IPS-18c (cell line): ENCODE results near the gene LCE1B.

ENCODE experiments used
- H3K4me3 ChIP-seq: 2 replicates; pipeline ENCODE4 v1.7.0; 2013; ENCODE audit warnings: low read depth, mild to moderate bottlenecking, low read length, moderate library complexity; ENCODE audit not compliant: insufficient read depth
- H3K9me3 ChIP-seq: one replicate; pipeline ENCODE4 v1.6.1; 2013; ENCODE audit warnings: mild to moderate bottlenecking, low read length, moderate library complexity; ENCODE audit not compliant: control insufficient read depth, insufficient read depth

Gene LCE1B, protein sequence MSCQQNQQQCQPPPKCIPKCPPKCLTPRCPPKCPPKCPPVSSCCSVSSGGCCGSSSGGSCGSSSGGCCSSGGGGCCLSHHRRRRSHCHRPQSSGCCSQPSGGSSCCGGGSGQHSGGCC

DNA sequence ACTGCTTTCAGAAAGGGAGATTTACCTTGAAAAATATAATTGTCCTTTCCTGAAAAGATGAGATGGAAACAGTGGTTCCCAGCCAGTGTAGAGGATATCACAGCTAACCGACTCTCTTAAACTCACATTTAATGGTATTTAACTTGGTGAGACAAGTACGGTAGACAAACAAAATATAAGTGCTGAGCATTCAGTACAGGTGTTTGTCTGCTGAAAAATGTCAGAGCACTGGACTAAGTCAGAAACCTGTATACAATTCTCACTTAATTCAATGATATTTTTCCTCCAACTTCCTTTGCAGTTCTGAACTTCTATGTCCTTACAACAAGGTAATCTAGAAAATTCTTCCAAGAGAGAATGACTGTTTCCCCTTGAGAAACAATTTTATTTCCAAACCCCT is at the start of gene LCE1B:
Gene LCE1B, plus strand, starts transcription at position 301 of the 400 bp plus-strand sequence. CDS start 476 bp downstream, outside the sequence.
- Histone ChIP-seq H3K9me3 (peaks cover 11% of the 10 kb centered on the region), H3K4me3 (no peak within 1 kb of the TSS; the same call in 1 of the 2 replicates)

GRCh38 chr1:152768847-152769533 is 42.8 kb upstream of the LCE1B start:
- H3K9me3 ChIP-seq, result peaks cover 14% of the 10 kb centered on the region
- no peak overlapping the region for H3K4me3 ChIP-seq

- Histone ChIP-seq H3K9me3 (peaks cover 11% of the 10 kb centered on the region), H3K4me3 (no peak overlapping the region)
Observed at GRCh38 chr1:152770411-152770810, 41.4 kb upstream of the LCE1B start.

- Histone ChIP-seq H3K9me3 (peaks cover 8% of the 10 kb centered on the region), H3K4me3 (no peak within 1 kb of the TSS)
Observed at GRCh38 chr1:152774875-152775274, 36.9 kb upstream of the LCE1B start, which contains the start of gene LCE1F. TSS of gene LCE1F (plus strand) at chr1:152775140. CDS start at chr1:152776372, 1,232 bp downstream.

DNA sequence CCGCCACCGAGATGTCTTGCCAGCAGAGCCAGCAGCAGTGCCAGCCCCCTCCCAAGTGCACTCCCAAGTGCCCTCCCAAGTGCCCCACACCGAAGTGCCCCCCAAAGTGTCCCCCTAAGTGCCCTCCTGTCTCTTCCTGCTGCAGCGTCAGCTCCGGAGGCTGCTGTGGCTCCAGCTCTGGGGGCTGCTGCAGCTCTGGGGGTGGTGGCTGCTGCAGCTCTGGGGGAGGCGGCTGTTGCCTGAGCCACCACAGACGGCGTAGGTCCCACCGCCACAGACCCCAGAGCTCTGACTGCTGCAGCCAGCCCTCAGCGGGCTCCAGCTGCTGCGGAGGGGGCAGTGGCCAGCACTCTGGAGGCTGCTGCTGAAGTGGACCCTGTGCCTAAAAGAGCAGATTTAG is 35.4 kb upstream of the LCE1B start:
- no peak overlapping the region for H3K4me3 ChIP-seq
- H3K9me3 ChIP-seq, result peaks cover 8% of the 10 kb centered on the region

GRCh38 chr1:152777510-152778137 is 34.1 kb upstream of the LCE1B start:
- no peak overlapping the region for H3K4me3 ChIP-seq
- peaks cover 8% of the 10 kb centered on the region for H3K9me3 ChIP-seq

GRCh38 chr1:152783095-152783494 is 28.7 kb upstream of the LCE1B start:
- H3K9me3 ChIP-seq, result peaks cover 9% of the 10 kb centered on the region
- H3K4me3 ChIP-seq, result no peak overlapping the region

- H3K9me3 ChIP-seq, result peaks cover 7% of the 10 kb centered on the region
- H3K4me3 ChIP-seq, result no peak within 1 kb of the TSS
Observed at GRCh38 chr1:152786077-152786476, 25.7 kb upstream of the LCE1B start, which contains the start of gene LCE1E. TSS of gene LCE1E (plus strand) at chr1:152786257. CDS start at chr1:152787300, 1,043 bp downstream.

- Histone ChIP-seq H3K4me3 (no peak overlapping the region), H3K9me3 (no peaks in the 10 kb centered on the region)
Observed at GRCh38 chr1:152795686-152796085, 16.1 kb upstream of the LCE1B start.

DNA sequence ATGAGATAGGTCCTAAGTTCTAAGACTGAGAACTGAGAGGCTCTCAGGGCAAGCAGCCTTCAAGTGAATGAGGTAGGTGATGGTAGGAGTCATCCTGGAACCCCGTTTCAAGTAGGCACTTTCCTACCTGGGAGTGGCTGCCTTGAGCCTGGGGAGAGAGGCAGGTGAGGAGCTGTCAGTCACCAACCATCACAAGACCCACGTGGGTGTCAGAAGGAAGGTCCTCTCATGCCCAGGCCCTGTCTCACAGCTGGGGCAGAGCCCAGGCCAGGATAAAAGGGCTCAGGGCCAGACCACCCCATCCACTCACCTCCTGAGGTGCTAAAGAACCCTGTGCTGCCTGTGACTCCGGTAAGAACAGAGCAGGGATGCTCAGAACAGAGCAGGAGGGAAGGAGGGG is 15.3 kb upstream of the LCE1B start, which contains the start of gene LCE1D:
Gene LCE1D, plus strand, starts transcription at position 301 of the 400 bp plus-strand sequence. CDS start 1,074 bp downstream, outside the sequence.
- H3K4me3 ChIP-seq, result no peak within 1 kb of the TSS
- H3K9me3 ChIP-seq, result no peaks in the 10 kb centered on the region

DNA sequence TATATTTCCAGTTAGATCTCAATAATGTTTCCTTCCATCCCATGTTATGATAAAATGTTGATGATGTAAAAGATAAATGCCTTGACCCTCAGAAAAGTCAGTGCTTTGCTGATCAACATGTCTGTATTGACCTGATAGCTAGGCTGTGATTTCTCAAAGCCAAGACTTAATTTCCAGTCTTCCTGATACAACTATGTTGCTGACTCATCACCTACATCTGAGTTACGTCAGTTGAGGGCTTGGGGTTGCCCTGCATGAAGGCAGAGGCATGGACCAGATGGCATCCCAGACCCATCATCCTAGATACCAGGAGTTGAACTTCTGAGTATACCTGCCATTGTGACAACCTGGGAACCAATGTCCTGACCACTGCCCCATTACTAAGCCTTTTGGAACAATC is 10.4 kb upstream of the LCE1B start:
- Histone ChIP-seq H3K9me3 (peaks cover 3% of the 10 kb centered on the region), H3K4me3 (no peak overlapping the region)

- H3K4me3 ChIP-seq, result no peak within 1 kb of the TSS
- H3K9me3 ChIP-seq, result peaks cover 5% of the 10 kb centered on the region
Observed at GRCh38 chr1:152806576-152806975, 5.2 kb upstream of the LCE1B start, which contains the start of gene LCE1C. TSS of gene LCE1C (minus strand) at chr1:152806651. CDS start at chr1:152805478, 1,173 bp downstream.

DNA sequence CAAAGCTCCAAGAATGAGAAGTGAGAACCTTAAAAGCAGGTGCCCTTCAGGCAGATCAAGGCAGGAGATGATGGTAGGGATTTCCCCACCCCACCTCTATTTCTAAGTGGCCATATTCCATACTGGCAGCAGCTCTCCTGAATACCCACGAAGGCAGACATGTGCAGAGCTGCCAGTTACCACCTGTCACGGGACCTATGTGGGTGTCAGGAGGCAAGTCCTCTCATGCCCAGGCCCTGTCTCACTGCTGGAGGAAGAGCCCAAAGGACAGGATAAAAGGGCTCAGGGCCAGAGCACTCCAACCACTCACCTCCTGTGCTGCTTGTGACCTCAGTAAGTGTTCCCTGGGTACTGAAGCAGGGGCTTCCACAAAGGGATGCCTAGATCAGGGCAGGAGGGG is 721 bp upstream of the LCE1B start:
- Histone ChIP-seq H3K4me3 (no peak overlapping the region), H3K9me3 (peaks cover 11% of the 10 kb centered on the region)

- Histone ChIP-seq H3K4me3 (no peak overlapping the region), H3K9me3 (peaks cover 10% of the 10 kb centered on the region)
Observed at GRCh38 chr1:152817309-152817708, 5.5 kb downstream of the LCE1B start.

GRCh38 chr1:152823294-152823693 is 11.5 kb downstream of the LCE1B start:
- Histone ChIP-seq H3K4me3 (no peak overlapping the region), H3K9me3 (peaks cover 9% of the 10 kb centered on the region)

DNA sequence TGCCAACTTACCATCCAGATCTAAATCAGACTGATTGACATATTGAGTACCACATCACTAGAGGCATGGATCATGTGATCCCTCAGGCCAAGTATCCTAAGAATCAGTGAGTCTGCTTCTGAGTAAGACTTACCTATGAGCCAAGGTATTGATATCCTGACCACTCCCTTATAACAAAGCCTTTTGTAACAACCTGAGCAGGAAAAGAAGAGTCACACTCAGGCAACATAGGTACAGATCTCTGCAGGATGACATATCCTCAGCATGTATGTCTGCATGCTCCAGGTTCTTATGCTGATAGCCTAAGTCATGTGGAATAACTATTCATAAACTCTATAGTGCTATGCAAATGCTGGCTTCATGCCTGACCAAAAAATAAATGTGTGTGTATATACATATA is 13.2 kb downstream of the LCE1B start:
- peaks cover 9% of the 10 kb centered on the region for H3K9me3 ChIP-seq
- H3K4me3 ChIP-seq, result no peak overlapping the region

DNA sequence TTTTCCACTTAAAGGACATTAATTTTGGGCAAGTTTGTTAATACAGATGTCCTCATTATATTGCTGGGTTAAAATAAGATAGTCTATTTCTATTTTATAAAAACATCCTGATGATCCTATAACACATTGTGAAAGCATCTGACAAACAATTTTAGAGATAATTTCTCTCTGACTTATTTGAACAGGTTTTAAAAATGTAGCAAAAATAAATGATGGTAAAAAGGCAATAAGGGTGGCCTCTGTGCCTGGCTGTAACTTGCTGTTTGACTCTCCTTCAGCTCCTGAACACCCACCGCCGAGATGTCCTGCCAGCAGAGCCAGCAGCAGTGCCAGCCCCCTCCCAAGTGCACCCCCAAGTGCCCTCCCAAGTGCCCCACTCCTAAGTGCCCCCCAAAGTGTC is 15.4 kb downstream of the LCE1B start, which contains the start of gene LCE1A:
Gene LCE1A, plus strand, starts transcription at position 301 of the 400 bp plus-strand sequence. Its CDS starts 0 bp downstream, at position 301.
- peaks cover 9% of the 10 kb centered on the region for H3K9me3 ChIP-seq

GRCh38 chr1:152836870-152837269 is 25.1 kb downstream of the LCE1B start:
- Histone ChIP-seq H3K4me3 (no peak overlapping the region), H3K9me3 (peaks cover 2% of the 10 kb centered on the region)

More for the DNA sequence above, 15.4 kb downstream of the LCE1B start, which contains the start of gene LCE1A:
- no peak within 1 kb of the TSS for H3K4me3 ChIP-seq
